ENCODE measurements around the gene NFIX. TPM values are rescaled to one million over a fixed set of nuclear protein-coding genes. Genes with fewer than 3 reads are reported as not detected.

NFIX gene
- polyA plus RNA-seq, 1 donor (not counting 4 experiments of a cell fraction or from before 2014, with no cell fraction given), result 5.2 TPM

GRCh38 chr19:13095393-13095784, 100.1 kb downstream of the NFIX start:
- DNase-seq (ENCODE audit: low read depth, low spot score), result no peak
- Histone ChIP-seq H2AFZ (ENCODE audit: control insufficient read depth, low read length) (no peak overlapping the region), H3K36me3 (ENCODE audit: control insufficient read depth in 2 of 2, extremely low read depth in 1 of 2, insufficient read depth in 2 of 2, low read length in 2 of 2) (peaks cover 2 to 4% of the 10 kb centered on the region in 2 experiments), H3K9me1 (ENCODE audit: control insufficient read depth, extremely low read depth, insufficient read depth, low read length) (no peaks in the 10 kb centered on the region), H3K79me2 (ENCODE audit: control insufficient read depth, insufficient read depth, low read length) (no peaks in the 10 kb centered on the region), H3K4me1 (ENCODE audit: control insufficient read depth, extremely low read depth, insufficient read depth, low read length) (peaks cover 6% of the 10 kb centered on the region), H3K9me3 (ENCODE audit: control insufficient read depth, low read depth, low read length) (no peaks in the 10 kb centered on the region), H3K27me3 (ENCODE audit: control insufficient read depth, extremely low read depth, insufficient read depth, low read length) (no peaks in the 10 kb centered on the region), H3K4me2 (ENCODE audit: control insufficient read depth, extremely low read depth, insufficient read depth, low read depth, low read length) (no peak overlapping the region), H3K9ac (ENCODE audit: control insufficient read depth, extremely low read depth, insufficient read depth, low read length) (no peak overlapping the region), H3K27ac (ENCODE audit: control insufficient read depth, insufficient read depth, low read length) (no peak overlapping the region), H3K4me3 (ENCODE audit: control insufficient read depth in 2 of 3, extremely low read depth in 1 of 3, insufficient read depth in 2 of 3, low read depth in 1 of 3, low read length in 3 of 3) (no peak overlapping the region), H4K20me1 (ENCODE audit: control insufficient read depth, extremely low read depth, insufficient read depth, low read length) (no peaks in the 10 kb centered on the region)
- dilution Hi-C loops (cut with MboI; ENCODE audit: extremely low pct_ligation_motif_present, low sequenced_read_pairs), result no loop called here
- no peak for FAIRE-seq
- TF ChIP-seq CTCF (optimal IDR thresholded peaks at IDR 0.05 in 1 of 3, IDR thresholded peaks at IDR 0.05 in 1 of 3, conservative IDR thresholded peaks at IDR 0.05 in 1 of 3; ENCODE audit: extremely low read depth in 1 of 3, insufficient read depth in 2 of 3, low read length in 3 of 3) (no peak), EZH2 (IDR thresholded peaks at IDR 0.05; ENCODE audit: low read length) (no peak)

- Histone ChIP-seq H3K9ac (ENCODE audit: control insufficient read depth, extremely low read depth, insufficient read depth, low read length) (no peak overlapping the region), H3K79me2 (ENCODE audit: control insufficient read depth, insufficient read depth, low read length) (no peaks in the 10 kb centered on the region), H3K4me3 (ENCODE audit: control insufficient read depth in 2 of 3, extremely low read depth in 1 of 3, insufficient read depth in 2 of 3, low read depth in 1 of 3, low read length in 3 of 3) (no peak overlapping the region), H3K9me3 (ENCODE audit: control insufficient read depth, low read depth, low read length) (no peaks in the 10 kb centered on the region), H2AFZ (ENCODE audit: control insufficient read depth, low read length) (no peak overlapping the region), H4K20me1 (ENCODE audit: control insufficient read depth, extremely low read depth, insufficient read depth, low read length) (no peaks in the 10 kb centered on the region), H3K4me2 (ENCODE audit: control insufficient read depth, extremely low read depth, insufficient read depth, low read depth, low read length) (no peak overlapping the region), H3K36me3 (ENCODE audit: control insufficient read depth in 2 of 2, extremely low read depth in 1 of 2, insufficient read depth in 2 of 2, low read length in 2 of 2) (peaks cover 0 to 2% of the 10 kb centered on the region in 2 experiments), H3K4me1 (ENCODE audit: control insufficient read depth, extremely low read depth, insufficient read depth, low read length) (peaks cover 6% of the 10 kb centered on the region), H3K27me3 (ENCODE audit: control insufficient read depth, extremely low read depth, insufficient read depth, low read length) (no peaks in the 10 kb centered on the region), H3K27ac (ENCODE audit: control insufficient read depth, insufficient read depth, low read length) (no peak overlapping the region), H3K9me1 (ENCODE audit: control insufficient read depth, extremely low read depth, insufficient read depth, low read length) (no peaks in the 10 kb centered on the region)
- dilution Hi-C loops (cut with MboI; ENCODE audit: extremely low pct_ligation_motif_present, low sequenced_read_pairs), result no loop called here
- TF ChIP-seq CTCF (optimal IDR thresholded peaks at IDR 0.05 in 1 of 3, IDR thresholded peaks at IDR 0.05 in 1 of 3, conservative IDR thresholded peaks at IDR 0.05 in 1 of 3; ENCODE audit: extremely low read depth in 1 of 3, insufficient read depth in 2 of 3, low read length in 3 of 3) (no peak), EZH2 (IDR thresholded peaks at IDR 0.05; ENCODE audit: low read length) (no peak)
- FAIRE-seq (no peak), DNase-seq (ENCODE audit: low read depth, low spot score) (no peak)
Measured at GRCh38 chr19:13095934-13096927, 101.0 kb downstream of the NFIX start.
